HCT116 (cell line): ENCODE results near the gene TMEM192. TPM values are rescaled to one million over a fixed set of nuclear protein-coding genes. Genes with fewer than 3 reads are reported as not detected.

Experiments
- ATAC-seq: fragments of 200-7000 bp; cut with Tn5 transposase; 2 replicates; pipeline ENCODE4 v1.9.1; 2020; ENCODE audit warnings: mild to moderate bottlenecking, moderate library complexity
- BruUV-seq: library from RNA; stranded (reverse); fragments of 400-500 nt; replicated peaks from 2 replicates; lab custom pipeline; 2021; lab: Mats Ljungman, UMichigan
- CTCF ChIA-PET: fragments of 300-600 bp; sonication (Branson Sonifier 250); formaldehyde crosslinking; loops from one replicate; lab custom pipeline; 2021; ENCODE audit warnings: antibody characterized with exemption; lab: Charles Lee
- POLR2A ChIA-PET: fragments of 300-600, 350-600 bp; sonication (Branson Sonifier 250); formaldehyde crosslinking; loops from one replicate; lab custom pipeline; 2021; ENCODE audit warnings: antibody characterized with exemption; lab: Charles Lee
- RAD21 ChIA-PET, 2 experiments: fragments of 300-600 bp; sonication (Branson Sonifier 250); formaldehyde crosslinking; loops; one replicate each; lab custom pipeline; 2023; ENCODE audit warnings: low total read pairs in 2 of 2; ENCODE audit not compliant: uncharacterized antibody in 2 of 2, unreplicated experiment in 2 of 2, low non-redundant PET in 1 of 2; lab: Charles Lee
- DNase-seq: peaks from one replicate; pipeline ENCODE4 v3.0.0-alpha.2; 2010; ENCODE audit warnings: low read depth, low spot score
- H2AFZ ChIP-seq: fragments of 200-600 bp; shearing (Covaris generic), sonication (generic); 2 replicates; pipeline ENCODE4 v1.6.1; 2017; ENCODE audit warnings: low read depth, mixed run types, mixed read lengths, antibody characterized with exemption, low read length; ENCODE audit not compliant: poor library complexity, severe bottlenecking
- H3K27ac ChIP-seq: 2 replicates; pipeline ENCODE4 v1.5.1; 2012; ENCODE audit warnings: low read depth, low read length
- H3K27me3 ChIP-seq: fragments of 200-600 bp; sonication (generic); 2 replicates; pipeline ENCODE4 v1.6.1; 2016; ENCODE audit warnings: mixed run types, low read length, mixed read lengths; ENCODE audit not compliant: insufficient read depth
- H3K36me3 ChIP-seq, 2 experiments: fragments of 200-500 bp in 1 of 2; fragments of 200-600 bp in 1 of 2; sonication (Bioruptor generic) in 1 of 2; sonication (generic) in 1 of 2; 2 replicates each; pipeline versions ENCODE4 v1.5.1 to v1.6.1; 2014 to 2016; ENCODE audit warnings: low read length in 2 of 2, inconsistent platforms in 1 of 2, mixed read lengths in 1 of 2, mixed run types in 1 of 2; ENCODE audit not compliant: insufficient read depth in 2 of 2, control insufficient read depth in 1 of 2
- H3K4me1 ChIP-seq, 2 experiments: fragments of 200-600 bp in 1 of 2; sonication (generic) in 1 of 2; 2 replicates each; pipeline versions ENCODE4 v1.5.1 to v1.6.1; 2012 to 2017; ENCODE audit warnings: low read length in 2 of 2, inconsistent platforms in 1 of 2, mild to moderate bottlenecking in 1 of 2, mixed read lengths in 1 of 2, mixed run types in 1 of 2, moderate library complexity in 1 of 2; ENCODE audit not compliant: insufficient read depth in 2 of 2, control insufficient read depth in 1 of 2
- H3K4me2 ChIP-seq: fragments of 200-600 bp; sonication (generic); 2 replicates; pipeline ENCODE4 v1.6.1; 2017; ENCODE audit warnings: mixed run types, low read length, mixed read lengths
- H3K4me3 ChIP-seq, 2 experiments: fragments of 200-600 bp in 1 of 2; sonication (generic) in 1 of 2; replicated peaks in 1 of 2; 2 replicates each; pipeline ENCODE4 v1.5.1; 2011 to 2016; ENCODE audit warnings: low read length in 2 of 2, control low read depth in 1 of 2, low read depth in 1 of 2, mild to moderate bottlenecking in 1 of 2, mixed read lengths in 1 of 2, mixed run types in 1 of 2
- H3K79me2 ChIP-seq: fragments of 200-600 bp; sonication (generic); 2 replicates; pipeline ENCODE4 v1.6.1; 2017; ENCODE audit warnings: mild to moderate bottlenecking, mixed run types, low read length, moderate library complexity, mixed read lengths; ENCODE audit not compliant: insufficient read depth
- H3K9ac ChIP-seq: fragments of 200-600 bp; sonication (generic); 2 replicates; pipeline ENCODE4 v1.6.1; 2016; ENCODE audit warnings: low read length, mixed read lengths
- H3K9me2 ChIP-seq: fragments of 200-600 bp; sonication (generic), shearing (Covaris generic); 2 replicates; pipeline ENCODE4 v1.6.1; 2017; ENCODE audit warnings: mixed run types, mild to moderate bottlenecking, moderate library complexity; ENCODE audit not compliant: insufficient read depth
- H3K9me3 ChIP-seq, 2 experiments: fragments of 200-500 bp in 1 of 2; fragments of 200-600 bp in 1 of 2; sonication (Bioruptor generic) in 1 of 2; sonication (generic) in 1 of 2; 2 replicates each; pipeline ENCODE4 v1.6.1; 2014 to 2017; ENCODE audit warnings: low read length in 2 of 2, mixed read lengths in 2 of 2, inconsistent platforms in 1 of 2, low read depth in 1 of 2, mild to moderate bottlenecking in 1 of 2, mixed run types in 1 of 2, moderate library complexity in 1 of 2; ENCODE audit not compliant: control insufficient read depth in 1 of 2, insufficient read depth in 1 of 2
- H4K20me1 ChIP-seq: fragments of 200-600 bp; sonication (generic), shearing (Covaris generic); 2 replicates; pipeline ENCODE4 v1.6.1; 2017; ENCODE audit warnings: mixed run types, mild to moderate bottlenecking, moderate library complexity; ENCODE audit not compliant: insufficient read depth
- ATF3 ChIP-seq: IDR thresholded peaks from 2 replicates; pipeline ENCODE4 v1.6.1; 2012
- CEBPB ChIP-seq: IDR thresholded peaks from 2 replicates; pipeline ENCODE4 v1.6.1; 2012; ENCODE audit warnings: low read depth
- CTCF ChIP-seq, 3 experiments: fragments of 200-600 bp in 1 of 3; sonication (generic) in 1 of 3; IDR thresholded peaks in 2 of 3; conservative IDR thresholded peaks in 1 of 3; 2 replicates each; pipeline ENCODE4 v1.5.1; 2012 to 2017; ENCODE audit warnings: low read depth in 2 of 3, low read length in 2 of 3, antibody characterized with exemption in 1 of 3, borderline replicate concordance in 1 of 3, control low read depth in 1 of 3, mild to moderate bottlenecking in 1 of 3, mixed read lengths in 1 of 3, mixed run types in 1 of 3, moderate library complexity in 1 of 3; ENCODE audit not compliant: insufficient read depth in 1 of 3
- FOSL1 ChIP-seq: IDR thresholded peaks from 2 replicates; pipeline ENCODE4 v1.6.1; 2012; ENCODE audit warnings: low read depth
- RAD21 ChIP-seq: IDR thresholded peaks from 2 replicates; pipeline ENCODE4 v1.6.1; 2012; ENCODE audit warnings: low read depth, mild to moderate bottlenecking
- SIN3A ChIP-seq: IDR thresholded peaks from 2 replicates; pipeline ENCODE4 v1.6.1; 2012; ENCODE audit warnings: low read depth
- SP1 ChIP-seq: IDR thresholded peaks from 2 replicates; pipeline ENCODE4 v1.6.1; 2012; ENCODE audit warnings: low read depth
- TCF7L2 ChIP-seq: IDR thresholded peaks from 2 replicates; pipeline ENCODE4 v1.7.0; 2011; ENCODE audit warnings: borderline replicate concordance, inconsistent platforms; ENCODE audit not compliant: insufficient read depth, insufficient read length; ENCODE audit errors: extremely low read depth
- intact Hi-C: fragments of 100-400 bp; cut with micrococcal nuclease; formaldehyde crosslinking; loops from 2 replicates; pipeline ENCODE4 v1.10.0; 2022
- total RNA-seq: library from RNA; stranded (reverse); gene quantifications from one replicate; pipeline ENCODE4 v1.2.1, GENCODE V29; 2021; ENCODE audit not compliant: unreplicated experiment

The TMEM192 gene
- total RNA-seq, 1 experiment from 2014 or later = 13.1 TPM

GRCh38 chr4:165133150-165133549 is 20.5 kb upstream of the TMEM192 start:
- H4K20me1 ChIP-seq = no peaks in the 10 kb centered on the region
- CTCF ChIA-PET = interaction anchor here (4.4 kb wide), 1 partner anchor 209 kb away, joined by 99 read pairs; no protein-coding TSS in a partner anchor
- no peak for TF ChIP-seq ATF3
- TF ChIP-seq TCF7L2 = no peak
- TF ChIP-seq CEBPB = no peak
- no peak for TF ChIP-seq SIN3A
- POLR2A ChIA-PET = no interaction called here
- H3K36me3 ChIP-seq = no peaks in the 10 kb centered on the region
- H2AFZ ChIP-seq = no peak overlapping the region
- no peak for ATAC-seq
- H3K9ac ChIP-seq = no peak overlapping the region
- no peak overlapping the region for H3K27ac ChIP-seq
- no peaks in the 10 kb centered on the region for H3K4me1 ChIP-seq
- no TSS peak for BruUV-seq
- no peaks in the 10 kb centered on the region for H3K9me2 ChIP-seq
- H3K4me2 ChIP-seq = no peak overlapping the region
- no peak for DNase-seq
- no peaks in the 10 kb centered on the region for H3K79me2 ChIP-seq
- H3K9me3 ChIP-seq = no peaks in the 10 kb centered on the region
- H3K27me3 ChIP-seq = no peaks in the 10 kb centered on the region
- RAD21 ChIA-PET = no interaction called here
- no peak overlapping the region for H3K4me3 ChIP-seq
- intact Hi-C loops = loop anchor here (5.0 kb wide), 2 partner anchors 194 to 404 kb away; partner anchors contain the start of gene MSMO1

- Histone ChIP-seq H3K9ac (no peak overlapping the region), H3K4me2 (peak overlapping the region; percentile 8; the same call in 1 of the 2 replicates)
- TF ChIP-seq FOSL1 (no peak), RAD21 (peak; percentile 95), SP1 (no peak), CTCF (IDR thresholded peaks at IDR 0.05 in 2 of 3, conservative IDR thresholded peaks at IDR 0.05 in 1 of 3; ENCODE audit: borderline replicate concordance in 1 of 3, insufficient read depth in 1 of 3, low read depth in 2 of 3, low read length in 2 of 3) (peak; percentile 82 to 98 (median 88))
- TF ChIP-seq, all 23 proteins: peak for 2
- H3K27me3 ChIP-seq = no peaks in the 10 kb centered on the region
- peak; percentile 95 for ATAC-seq
- no peaks in the 10 kb centered on the region for H3K36me3 ChIP-seq
- ChIA-PET CTCF (interaction anchor here (0.6 to 4.4 kb wide), 26 partner anchors 11 to 402 kb away, joined by 3 to 99 read pairs (median 3); partner anchors contain the start of genes MSMO1 and TMEM192), POLR2A (interaction anchor here (1.1 kb wide), 1 partner anchor 195 kb away, joined by 9 read pairs; the partner anchor contains the start of gene MSMO1), RAD21 (interaction anchor here (0.8 to 2.4 kb wide), 4 partner anchors 213 to 333 kb away, joined by 3 to 14 read pairs (median 4); no protein-coding TSS in a partner anchor)
- BruUV-seq = no TSS peak
- intact Hi-C loops = loop anchor here (1.0 to 5.0 kb wide), 4 partner anchors 196 to 406 kb away; partner anchors contain the start of gene MSMO1
- DNase-seq = peak; percentile 46
- H3K79me2 ChIP-seq = no peaks in the 10 kb centered on the region
- H2AFZ ChIP-seq = peak overlapping the region; percentile 62
- H3K27ac ChIP-seq = no peak overlapping the region
- H3K9me2 ChIP-seq = no peaks in the 10 kb centered on the region
- H3K4me3 ChIP-seq = no peak overlapping the region
- no peaks in the 10 kb centered on the region for H4K20me1 ChIP-seq
- H3K4me1 ChIP-seq = no peaks in the 10 kb centered on the region
- H3K9me3 ChIP-seq = no peaks in the 10 kb centered on the region
These were observed 18.7 kb upstream of the TMEM192 start for GRCh38 chr4:165131247-165131832.
